IMR-90 (cell line): ENCODE data around the gene PKD1L1. TPM values are rescaled to one million over a fixed set of nuclear protein-coding genes. Genes with fewer than 3 reads are reported as not detected.

Experiments used
- ATAC-seq: fragments of 200-7000 bp; cut with Tn5 transposase; 2 replicates; pipeline ENCODE4 v1.9.1; 2020; ENCODE audit warnings: low read depth, mild to moderate bottlenecking, moderate library complexity
- BruUV-seq: library from RNA; stranded (reverse); fragments of 400-500 nt; replicated peaks from 2 replicates; lab custom pipeline; 2021; lab: Mats Ljungman, UMichigan
- CTCF ChIA-PET: fragments of 300-600 bp; formaldehyde crosslinking; extraction: SDS; loops from one replicate; lab custom pipeline; 2021; ENCODE audit warnings: antibody characterized with exemption; lab: Yijun Ruan, JAX
- POLR2A ChIA-PET: fragments of 300-600 bp; sonication (Branson Sonifier 250); formaldehyde crosslinking; loops from one replicate; lab custom pipeline; 2022; ENCODE audit warnings: antibody characterized with exemption; ENCODE audit not compliant: unreplicated experiment; lab: Charles Lee
- DNase-seq: peaks from one replicate; pipeline ENCODE4 v3.0.0; 2013
- H2AFZ ChIP-seq: replicated peaks from 2 replicates; pipeline ENCODE3; 2013; ENCODE audit warnings: low read length, mild to moderate bottlenecking; ENCODE audit not compliant: poor library complexity
- H2AK5ac ChIP-seq: 2 replicates; pipeline ENCODE4 v1.6.1; 2013; ENCODE audit warnings: low read depth, low read length, inconsistent platforms
- H2AK9ac ChIP-seq: replicated peaks from 2 replicates; pipeline ENCODE3; 2013; ENCODE audit warnings: mild to moderate bottlenecking, low read depth, low read length, moderate library complexity; ENCODE audit not compliant: poor library complexity
- H2BK120ac ChIP-seq: 2 replicates; pipeline ENCODE4 v1.6.1; 2013; ENCODE audit warnings: low read depth, low read length, inconsistent platforms
- H2BK15ac ChIP-seq: 3 replicates; pipeline ENCODE4 v1.6.1; 2013; ENCODE audit warnings: low read depth, low read length, inconsistent platforms
- H2BK20ac ChIP-seq: 2 replicates; pipeline ENCODE4 v1.6.1; 2013; ENCODE audit warnings: low read depth, mild to moderate bottlenecking, inconsistent platforms, low read length, moderate library complexity
- H2BK5ac ChIP-seq: 2 replicates; pipeline ENCODE4 v1.6.1; 2013; ENCODE audit warnings: mild to moderate bottlenecking, low read depth, low read length, inconsistent platforms; ENCODE audit not compliant: poor library complexity, severe bottlenecking
- H3K14ac ChIP-seq: replicated peaks from 2 replicates; pipeline ENCODE4 v1.6.1; 2013; ENCODE audit warnings: low read depth, low read length, inconsistent platforms
- H3K18ac ChIP-seq: 2 replicates; pipeline ENCODE4 v1.6.1; 2013; ENCODE audit warnings: low read depth, low read length, control low read depth
- H3K23ac ChIP-seq: 2 replicates; pipeline ENCODE4 v1.6.1; 2013; ENCODE audit warnings: low read depth, low read length, inconsistent platforms
- H3K27ac ChIP-seq: 2 replicates; pipeline ENCODE4 v1.5.1; 2013; ENCODE audit warnings: mild to moderate bottlenecking, control low read depth, low read length; ENCODE audit not compliant: insufficient read depth
- H3K27me3 ChIP-seq: 2 replicates; pipeline ENCODE4 v1.6.1; 2013; ENCODE audit warnings: low read length; ENCODE audit not compliant: control insufficient read depth, insufficient read depth
- H3K36me3 ChIP-seq: 2 replicates; pipeline ENCODE4 v1.6.1; 2013; ENCODE audit warnings: low read length, mixed read lengths; ENCODE audit not compliant: control insufficient read depth, insufficient read depth
- H3K4ac ChIP-seq: 2 replicates; pipeline ENCODE4 v1.6.1; 2013; ENCODE audit warnings: low read depth, low read length, inconsistent platforms
- H3K4me1 ChIP-seq: 2 replicates; pipeline ENCODE4 v1.6.1; 2013; ENCODE audit warnings: low read length, mixed read lengths; ENCODE audit not compliant: control insufficient read depth, insufficient read depth
- H3K4me2 ChIP-seq: 2 replicates; pipeline ENCODE4 v1.6.1; 2013; ENCODE audit warnings: low read depth, mild to moderate bottlenecking, control low read depth, low read length, moderate library complexity
- H3K4me3 ChIP-seq: 2 replicates; pipeline ENCODE4 v1.5.1; 2013; ENCODE audit warnings: low read depth, mild to moderate bottlenecking, control low read depth, low read length, moderate library complexity; ENCODE audit not compliant: insufficient read depth
- H3K56ac ChIP-seq: 2 replicates; pipeline ENCODE4 v1.6.1; 2013; ENCODE audit warnings: low read length, inconsistent platforms; ENCODE audit not compliant: insufficient read depth; ENCODE audit errors: extremely low read depth
- H3K79me1 ChIP-seq, 2 experiments: 2 replicates each; pipeline ENCODE4 v1.6.1; 2013; ENCODE audit warnings: low read length in 2 of 2, inconsistent platforms in 1 of 2, low read depth in 1 of 2
- H3K9ac ChIP-seq: 2 replicates; pipeline ENCODE4 v1.6.1; 2013; ENCODE audit warnings: low read depth, low read length, control low read depth
- H3K9me1 ChIP-seq: 2 replicates; pipeline ENCODE4 v1.6.1; 2013; ENCODE audit warnings: low read length, inconsistent platforms; ENCODE audit not compliant: insufficient read depth
- H3K9me3 ChIP-seq: 2 replicates; pipeline ENCODE4 v1.6.1; 2013; ENCODE audit warnings: low read length; ENCODE audit not compliant: control insufficient read depth, insufficient read depth
- H4K20me1 ChIP-seq: 2 replicates; pipeline ENCODE4 v1.6.1; 2013; ENCODE audit warnings: low read length, inconsistent platforms; ENCODE audit not compliant: insufficient read depth
- H4K5ac ChIP-seq: 2 replicates; pipeline ENCODE4 v1.6.1; 2013; ENCODE audit warnings: mild to moderate bottlenecking, low read depth, low read length, control low read depth
- H4K8ac ChIP-seq, 2 experiments: 2 replicates each; pipeline ENCODE4 v1.6.1; 2013; ENCODE audit warnings: low read depth in 2 of 2, low read length in 2 of 2, control low read depth in 1 of 2, inconsistent platforms in 1 of 2
- H4K91ac ChIP-seq: 2 replicates; pipeline ENCODE4 v1.6.1; 2013; ENCODE audit warnings: low read depth, low read length, inconsistent platforms; ENCODE audit not compliant: insufficient read depth
- RAD21 ChIP-seq: IDR thresholded peaks from 2 replicates; pipeline ENCODE4 v1.6.1; 2012; ENCODE audit warnings: low read length, improper control_type of control experiment
- WGBS, 2 experiments: methylation state at CpG; one replicate each; pipeline versions ENCODE4 v1.1.5 to v1.1.7; 2013; ENCODE audit warnings: missing lambda C conversion rate in 2 of 2; ENCODE audit not compliant: insufficient read length in 1 of 2; ENCODE audit errors: extremely low coverage in 2 of 2; 5-methylcytosine and 5-hydroxymethylcytosine counted together
- dilution Hi-C: fragments of 300-500 bp; cut with HindIII; formaldehyde crosslinking; loops from one replicate; pipeline ENCODE4 v1.14.3; 2018; ENCODE audit warnings: low sequenced_read_pairs; ENCODE audit not compliant: unreplicated experiment
- in situ Hi-C: fragments of 300-500 bp; cut with MboI; formaldehyde crosslinking; loops from 3 replicates; pipeline ENCODE4 v1.14.3; 2019; ENCODE audit warnings: low sequenced_read_pairs, inconsistent platforms, mixed read lengths
- intact Hi-C: fragments of 100-400 bp; cut with micrococcal nuclease; formaldehyde crosslinking; loops from 2 replicates; pipeline ENCODE4 v1.10.0; 2022
- polyA plus RNA-seq, 3 experiments: library from polyadenylated mRNA; depleted of rRNA; stranded (reverse); fragments of >200 nt; gene quantifications; 2 replicates each; pipeline ENCODE4 v1.2.3, GENCODE V29; 2012; ENCODE audit warnings: low replicate concordance in 1 of 3
- total RNA-seq: library from RNA; depleted of rRNA; stranded (reverse); fragments of >200 nt; gene quantifications from 2 replicates; pipeline ENCODE4 v1.2.3, GENCODE V29; 2012

Gene PKD1L1
- total and polyA plus RNA-seq, 2 of the 4 experiments (the other 2 are of a cell fraction) = under 0.01 to 0.15 TPM

- CTCF ChIA-PET = no interaction called here
- no peak for TF ChIP-seq RAD21
Observed at GRCh38 chr7:47877336-47877735, 70.9 kb downstream of the PKD1L1 start.

More at GRCh38 chr7:47877336-47877735, 70.9 kb downstream of the PKD1L1 start:
- Histone ChIP-seq H3K18ac (no peak overlapping the region), H4K8ac (no peak overlapping the region), H2BK120ac (no peak overlapping the region), H3K9me3 (no peaks in the 10 kb centered on the region), H3K79me1 (no peaks in the 10 kb centered on the region), H4K91ac (no peak overlapping the region), H3K9ac (no peak overlapping the region), H3K4me2 (no peak overlapping the region), H2AK5ac (no peak overlapping the region), H3K36me3 (no peaks in the 10 kb centered on the region), H3K56ac (no peak overlapping the region), H2AFZ (peak overlapping the region; percentile 29), H3K14ac (no peak overlapping the region), H3K4ac (no peak overlapping the region), H3K4me1 (no peaks in the 10 kb centered on the region), H2BK20ac (no peak overlapping the region), H3K27me3 (peaks cover 15% of the 10 kb centered on the region), H2BK5ac (no peak overlapping the region), H2AK9ac (no peak overlapping the region), H2BK15ac (no peak overlapping the region), H3K23ac (no peak overlapping the region), H3K27ac (no peak overlapping the region), H4K20me1 (no peaks in the 10 kb centered on the region), H3K4me3 (no peak overlapping the region), H3K9me1 (no peaks in the 10 kb centered on the region), H4K5ac (no peak overlapping the region)
- ATAC-seq = no peak
- in situ Hi-C loops (no loop called here), dilution Hi-C loops (no loop called here), intact Hi-C loops (no loop called here)
- DNase-seq = no peak
- BruUV-seq = no TSS peak
- POLR2A ChIA-PET = no interaction called here
- WGBS, 2 experiments = 88% methylated on average over 5 of the region's 10 CpGs; no CpG with 5 or more reads in 1 of the 2 experiments
